Measurements from ENCODE around the gene IKZF1.

GRCh38 chr7:50449881-50450589 is 145.5 kb downstream of the IKZF1 start, which contains the start of gene FIGNL1:
- no peak for TF ChIP-seq CTCF (conservative IDR thresholded peaks at IDR 0.05; ENCODE audit: low read length)
- no peak for TF ChIP-seq EZH2phosphoT487 (IDR thresholded peaks at IDR 0.05; ENCODE audit: borderline replicate concordance)

Measured in Loucy (cell line).